Retinal pigment epithelial cell (primary cell): ENCODE measurements around the gene ADCY2.

Experiments used
- DNase-seq: peaks from one replicate; pipeline ENCODE4 v3.0.0-alpha.2; 2010; ENCODE audit warnings: low read depth
- H3K4me3 ChIP-seq: 2 replicates; pipeline ENCODE4 v1.5.1; 2011; ENCODE audit warnings: mild to moderate bottlenecking, low read length, control low read depth, moderate library complexity
- TF ChIP-seq, protein P1 (sequence below): conservative IDR thresholded peaks from 2 replicates; pipeline ENCODE4 v1.5.1; 2011; ENCODE audit warnings: low read depth, low read length, control low read depth, inconsistent platforms

The ADCY2 gene

DNA sequence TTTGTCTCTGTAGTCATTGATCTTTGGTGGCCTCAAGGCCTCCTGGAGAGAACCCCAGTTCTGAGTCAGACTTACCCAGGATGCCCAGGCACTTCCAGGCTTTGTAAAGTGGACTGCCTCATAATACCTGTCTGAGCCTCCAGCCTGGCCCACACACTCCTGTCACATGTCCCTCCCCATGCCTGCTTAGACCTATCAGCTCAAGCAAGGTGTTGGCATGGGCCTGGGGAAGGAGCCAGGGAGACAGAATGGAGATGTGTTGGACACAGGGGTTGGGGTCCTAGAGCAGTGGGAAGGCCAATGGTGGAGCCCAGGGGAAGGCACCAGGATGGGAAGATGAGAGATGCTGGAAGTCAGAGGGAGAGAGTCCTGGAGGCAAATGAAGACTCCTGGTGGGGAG, 318.8 kb downstream of the ADCY2 start:
- TF ChIP-seq, protein P1, sequence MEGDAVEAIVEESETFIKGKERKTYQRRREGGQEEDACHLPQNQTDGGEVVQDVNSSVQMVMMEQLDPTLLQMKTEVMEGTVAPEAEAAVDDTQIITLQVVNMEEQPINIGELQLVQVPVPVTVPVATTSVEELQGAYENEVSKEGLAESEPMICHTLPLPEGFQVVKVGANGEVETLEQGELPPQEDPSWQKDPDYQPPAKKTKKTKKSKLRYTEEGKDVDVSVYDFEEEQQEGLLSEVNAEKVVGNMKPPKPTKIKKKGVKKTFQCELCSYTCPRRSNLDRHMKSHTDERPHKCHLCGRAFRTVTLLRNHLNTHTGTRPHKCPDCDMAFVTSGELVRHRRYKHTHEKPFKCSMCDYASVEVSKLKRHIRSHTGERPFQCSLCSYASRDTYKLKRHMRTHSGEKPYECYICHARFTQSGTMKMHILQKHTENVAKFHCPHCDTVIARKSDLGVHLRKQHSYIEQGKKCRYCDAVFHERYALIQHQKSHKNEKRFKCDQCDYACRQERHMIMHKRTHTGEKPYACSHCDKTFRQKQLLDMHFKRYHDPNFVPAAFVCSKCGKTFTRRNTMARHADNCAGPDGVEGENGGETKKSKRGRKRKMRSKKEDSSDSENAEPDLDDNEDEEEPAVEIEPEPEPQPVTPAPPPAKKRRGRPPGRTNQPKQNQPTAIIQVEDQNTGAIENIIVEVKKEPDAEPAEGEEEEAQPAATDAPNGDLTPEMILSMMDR: no peak
- no peak for DNase-seq
- no peak overlapping the region for H3K4me3 ChIP-seq

DNA sequence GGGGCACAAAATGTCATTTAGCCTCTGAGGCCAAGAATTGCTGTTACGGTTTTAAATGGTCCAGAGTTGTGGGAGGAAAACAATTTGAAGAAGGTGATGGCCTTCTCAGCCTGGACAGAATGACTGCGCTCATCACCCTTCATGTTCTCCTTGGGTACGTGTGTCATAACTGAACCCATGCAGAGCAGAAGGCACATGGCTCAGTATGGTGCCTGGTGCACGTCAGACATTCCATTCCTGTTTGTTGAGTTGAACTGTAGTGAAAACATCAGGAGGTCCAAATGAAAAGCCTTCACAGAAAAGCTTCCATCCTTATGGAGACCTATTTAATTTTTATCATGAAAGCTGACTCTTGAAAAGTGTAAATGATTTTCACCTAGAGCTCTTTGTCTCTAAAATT, 321.8 kb downstream of the ADCY2 start:
- no peak overlapping the region for H3K4me3 ChIP-seq
- TF ChIP-seq, protein P1: no peak
- no peak for DNase-seq

DNA sequence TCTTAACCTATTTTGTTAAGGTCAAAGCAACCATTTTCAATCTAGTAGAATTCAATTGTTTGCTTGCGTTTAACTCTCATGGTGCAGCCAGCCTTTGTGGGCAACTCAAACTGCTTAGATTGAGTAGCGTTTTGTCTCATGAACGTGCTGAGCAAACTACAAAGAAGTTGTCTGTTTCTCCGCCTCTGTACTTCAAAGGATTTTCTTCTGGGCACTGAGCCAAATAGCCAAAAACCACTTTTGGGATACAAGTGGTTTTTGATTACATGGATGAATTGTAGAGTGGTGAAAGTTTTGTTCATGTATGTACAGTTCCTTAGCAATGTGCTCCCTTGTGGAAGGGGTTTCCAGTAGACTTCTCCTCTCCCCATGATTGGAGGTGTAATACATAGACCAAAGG, 332.1 kb downstream of the ADCY2 start:
- TF ChIP-seq, protein P1: no peak
- DNase-seq: no peak
- H3K4me3 ChIP-seq: no peak overlapping the region

- no peak for DNase-seq
- no peak overlapping the region for H3K4me3 ChIP-seq
- TF ChIP-seq, protein P1: no peak
Measured at GRCh38 chr5:7741415-7742065, 345.6 kb downstream of the ADCY2 start.

- DNase-seq: no peak
- TF ChIP-seq, protein P1: no peak
Measured at GRCh38 chr5:7742241-7742656, 346.3 kb downstream of the ADCY2 start.

DNA sequence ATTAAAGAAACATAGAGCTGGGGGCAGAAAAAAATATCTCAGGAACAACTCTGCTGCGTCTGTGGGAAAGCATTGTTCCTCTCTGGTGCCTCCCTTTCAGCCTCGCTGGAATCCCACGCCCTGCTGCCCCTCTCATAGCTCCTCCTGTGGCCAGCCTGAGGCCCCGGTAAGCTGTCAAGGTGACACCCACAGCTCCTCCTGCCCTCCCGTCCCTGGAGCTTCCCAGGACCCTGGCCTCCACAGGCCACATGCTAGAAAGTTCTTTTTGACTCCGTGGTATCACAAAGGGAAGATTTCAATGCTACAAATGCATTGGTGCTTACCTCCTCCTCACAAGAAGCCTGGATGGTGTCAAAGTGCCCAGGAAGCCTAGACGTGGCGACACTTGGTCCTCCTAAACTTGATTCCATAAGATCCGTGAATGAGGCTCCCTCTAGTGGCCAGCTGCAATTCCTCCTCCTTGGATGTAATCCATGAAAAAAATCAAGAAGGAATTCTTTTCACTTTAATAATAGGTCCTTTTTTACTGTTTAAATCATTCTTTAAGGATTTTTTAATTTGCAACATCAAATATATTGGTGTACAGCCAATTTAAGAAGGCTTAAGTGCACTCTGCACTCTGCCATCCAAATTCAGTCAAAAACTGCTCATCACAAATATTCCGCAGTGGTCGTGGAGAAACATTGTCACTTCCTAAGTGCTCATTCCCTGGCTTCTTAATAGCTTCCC, 350.1 kb downstream of the ADCY2 start:
- DNase-seq: no peak
- TF ChIP-seq, protein P1: peak; percentile 86
- H3K4me3 ChIP-seq: no peak overlapping the region

More at GRCh38 chr5:7742241-7742656, 346.3 kb downstream of the ADCY2 start:
- H3K4me3 ChIP-seq: no peak overlapping the region

GRCh38 chr5:7747728-7748127, 351.8 kb downstream of the ADCY2 start:
- DNase-seq: no peak
- H3K4me3 ChIP-seq: no peak overlapping the region
- TF ChIP-seq, protein P1: no peak
